Activated T-cell treated with anti-CD3 and anti-CD28 coated beads, Interleukin-2, amount 50 U/mL, for 24 hours (primary cell): Measurements from ENCODE around the gene BIN1.
"Not testable (repeated sequence)": the region's sequence is repeated elsewhere in the genome, so short reads cannot be mapped to it uniquely, and the experiment has no call there.

ENCODE experiments used
- DNase-seq: peaks from one replicate; pipeline ENCODE4 v3.0.0-alpha.2; 2020
- H3K27ac Mint-ChIP-seq: 2 replicates; pipeline ENCODE4 v1.8.0; 2020; ENCODE audit warnings: mild to moderate bottlenecking, mixed read lengths
- H3K27me3 Mint-ChIP-seq: 2 replicates; pipeline ENCODE4 v1.8.0; 2020; ENCODE audit warnings: mixed read lengths
- H3K36me3 Mint-ChIP-seq: 2 replicates; pipeline ENCODE4 v1.8.0; 2020; ENCODE audit warnings: low read depth, mixed read lengths
- H3K4me1 Mint-ChIP-seq: 2 replicates; pipeline ENCODE4 v1.8.0; 2020; ENCODE audit warnings: low read depth, mixed read lengths
- H3K4me3 Mint-ChIP-seq: 2 replicates; pipeline ENCODE4 v1.8.0; 2020; ENCODE audit warnings: mild to moderate bottlenecking, moderate library complexity, mixed read lengths
- H3K9me3 Mint-ChIP-seq: 2 replicates; pipeline ENCODE4 v1.8.0; 2020; ENCODE audit warnings: mixed read lengths

The BIN1 gene

DNA sequence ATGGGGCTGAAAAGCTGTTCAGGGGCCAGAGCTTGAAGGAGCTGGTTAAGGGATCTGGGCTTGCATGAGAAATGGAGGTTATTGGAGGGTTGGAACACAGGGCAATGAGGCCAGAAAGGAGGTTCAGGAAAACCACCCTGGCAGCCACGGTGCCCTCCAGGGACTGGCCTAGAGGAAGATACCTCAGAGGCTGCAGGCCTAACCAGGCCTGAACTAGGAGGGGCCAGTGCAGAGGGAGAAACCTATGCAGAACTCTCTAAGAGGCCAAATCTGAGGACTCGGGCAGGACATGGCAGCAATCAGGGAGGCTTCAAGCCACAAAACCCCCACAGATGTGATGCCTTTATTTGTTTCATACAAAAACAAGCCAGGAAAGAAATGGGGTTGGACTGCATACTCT lies 66.8 kb downstream of the BIN1 start:
- H3K4me1 Mint-ChIP-seq = peaks cover 6% of the 10 kb centered on the region
- no peaks in the 10 kb centered on the region for H3K36me3 Mint-ChIP-seq
- no peak overlapping the region for H3K4me3 Mint-ChIP-seq
- no peaks in the 10 kb centered on the region for H3K27me3 Mint-ChIP-seq
- no peaks in the 10 kb centered on the region for H3K9me3 Mint-ChIP-seq
- DNase-seq = no peak
- no peak overlapping the region for H3K27ac Mint-ChIP-seq

DNA sequence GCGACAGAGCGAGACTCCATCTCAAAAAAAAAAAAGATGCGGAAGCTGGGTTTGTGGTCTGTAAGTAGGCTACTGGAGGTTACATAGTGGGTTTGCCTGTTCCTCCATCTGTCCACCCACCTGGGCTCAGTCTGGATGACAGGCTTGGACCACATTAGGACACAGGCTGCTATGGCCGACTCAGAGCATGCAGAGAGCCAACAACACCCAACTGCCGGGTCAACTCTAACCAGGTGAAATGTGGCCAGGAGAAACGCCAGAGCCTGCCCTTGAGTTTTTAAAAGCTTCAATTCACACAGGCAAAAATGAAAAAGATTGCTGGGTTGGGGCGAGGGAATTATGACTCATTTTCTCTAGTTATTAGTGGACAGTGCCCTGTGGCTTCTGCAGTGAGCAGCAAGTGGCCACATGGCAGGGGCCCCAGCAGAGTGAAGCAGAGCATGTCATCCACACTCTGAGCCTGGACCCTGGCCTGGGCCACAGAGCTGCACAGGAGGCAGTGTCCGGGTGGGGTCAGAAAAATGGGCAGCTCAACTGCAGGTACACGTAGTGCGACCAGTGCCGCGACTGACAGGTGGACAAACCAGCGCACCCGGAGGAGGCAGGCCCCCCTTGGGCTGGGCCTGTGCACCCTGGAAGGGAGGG lies 67.4 kb downstream of the BIN1 start:
- H3K27ac Mint-ChIP-seq = no peak overlapping the region
- no peak overlapping the region for H3K4me3 Mint-ChIP-seq

DNA sequence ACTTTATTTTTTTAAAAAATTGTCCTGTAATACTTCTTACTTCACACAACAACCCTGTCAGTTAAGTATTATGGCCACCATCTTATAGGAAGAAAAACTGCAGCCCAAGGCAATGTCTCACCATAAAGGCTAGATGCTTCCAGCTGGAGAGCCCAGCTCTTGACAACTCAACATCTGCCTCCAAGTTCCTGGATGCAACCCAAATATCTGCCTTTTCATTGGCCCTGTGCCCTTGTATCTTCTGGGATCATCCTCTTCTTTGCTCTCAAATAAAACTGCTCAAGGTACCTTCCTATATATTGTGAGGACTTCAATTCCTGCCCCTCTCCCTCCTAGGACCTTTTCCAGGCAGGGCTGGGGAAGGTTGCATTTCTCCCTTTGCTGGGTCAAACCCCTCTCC lies 69.5 kb downstream of the BIN1 start:
- Mint-ChIP-seq H3K27ac (no peak overlapping the region), H3K4me1 (peaks cover 6% of the 10 kb centered on the region), H3K27me3 (no peaks in the 10 kb centered on the region), H3K36me3 (no peaks in the 10 kb centered on the region), H3K9me3 (no peaks in the 10 kb centered on the region), H3K4me3 (no peak overlapping the region)
- no peak for DNase-seq

More for the DNA sequence above, 67.4 kb downstream of the BIN1 start:
- Mint-ChIP-seq H3K4me1 (peaks cover 6% of the 10 kb centered on the region), H3K36me3 (no peaks in the 10 kb centered on the region), H3K27me3 (no peaks in the 10 kb centered on the region), H3K9me3 (no peaks in the 10 kb centered on the region)
- no peak for DNase-seq

DNA sequence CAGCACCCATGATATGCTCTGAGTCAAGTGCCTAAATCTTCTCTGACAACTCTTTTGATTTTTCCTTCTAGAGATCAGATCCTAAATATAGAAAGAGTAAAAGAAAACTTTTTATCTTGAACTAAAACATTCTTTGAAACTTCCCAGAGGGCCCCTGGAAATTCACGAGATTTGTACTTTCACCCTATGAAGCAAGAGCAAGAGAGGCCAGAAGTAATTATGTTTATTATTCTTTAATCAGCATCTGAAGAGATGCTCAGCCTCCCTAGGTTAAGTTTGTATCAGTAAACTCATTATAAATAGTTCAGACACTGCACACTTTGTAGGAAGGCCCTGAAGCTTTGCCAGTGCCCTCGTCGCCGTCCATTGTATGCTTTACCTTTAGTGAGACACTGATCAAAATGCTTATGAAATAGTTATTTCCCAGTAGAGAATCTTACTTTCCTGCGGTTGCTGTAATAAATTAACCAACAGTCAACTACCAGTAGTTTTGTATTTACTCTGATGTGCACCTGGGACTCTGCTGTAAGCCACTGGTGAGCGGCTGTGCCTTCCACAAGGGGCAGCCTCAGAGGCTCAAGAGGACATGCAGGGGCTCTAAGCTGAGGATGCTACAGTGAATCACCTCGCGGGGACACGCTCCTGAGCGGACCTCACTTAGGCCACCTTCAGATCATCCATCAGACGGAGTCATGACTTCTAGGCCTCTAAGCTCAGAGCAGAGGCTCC lies 71.9 kb downstream of the BIN1 start:
- no peak overlapping the region for H3K4me3 Mint-ChIP-seq
- DNase-seq = no peak
- peaks cover under 1% of the 10 kb centered on the region for H3K27me3 Mint-ChIP-seq
- no peak overlapping the region for H3K27ac Mint-ChIP-seq
- no peaks in the 10 kb centered on the region for H3K9me3 Mint-ChIP-seq
- H3K36me3 Mint-ChIP-seq = no peaks in the 10 kb centered on the region
- peaks cover 6% of the 10 kb centered on the region for H3K4me1 Mint-ChIP-seq

DNA sequence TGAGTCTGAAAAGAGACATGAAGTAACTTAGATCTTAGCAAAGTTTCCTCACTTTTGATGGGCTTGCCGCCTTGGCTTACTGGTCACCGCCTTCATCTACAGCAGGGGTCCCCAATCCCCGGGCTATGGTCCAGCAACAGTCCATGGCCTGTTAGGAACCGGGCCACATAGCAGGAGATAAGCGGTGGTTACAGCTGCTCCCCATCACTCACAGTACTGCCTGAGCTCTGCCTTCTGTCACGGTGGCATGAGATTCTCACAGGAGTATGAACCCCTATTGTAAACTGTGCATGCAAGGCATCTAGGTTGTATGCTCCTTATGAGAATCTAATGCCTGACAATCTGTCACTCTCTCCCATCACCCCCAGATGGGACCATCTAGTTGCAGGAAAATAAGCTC lies 72.9 kb downstream of the BIN1 start:
- peaks cover 3% of the 10 kb centered on the region for H3K27me3 Mint-ChIP-seq
- H3K9me3 Mint-ChIP-seq = no peaks in the 10 kb centered on the region
- no peak overlapping the region for H3K27ac Mint-ChIP-seq
- no peaks in the 10 kb centered on the region for H3K36me3 Mint-ChIP-seq
- no peak overlapping the region for H3K4me3 Mint-ChIP-seq
- no peaks in the 10 kb centered on the region for H3K4me1 Mint-ChIP-seq
- no peak for DNase-seq

DNA sequence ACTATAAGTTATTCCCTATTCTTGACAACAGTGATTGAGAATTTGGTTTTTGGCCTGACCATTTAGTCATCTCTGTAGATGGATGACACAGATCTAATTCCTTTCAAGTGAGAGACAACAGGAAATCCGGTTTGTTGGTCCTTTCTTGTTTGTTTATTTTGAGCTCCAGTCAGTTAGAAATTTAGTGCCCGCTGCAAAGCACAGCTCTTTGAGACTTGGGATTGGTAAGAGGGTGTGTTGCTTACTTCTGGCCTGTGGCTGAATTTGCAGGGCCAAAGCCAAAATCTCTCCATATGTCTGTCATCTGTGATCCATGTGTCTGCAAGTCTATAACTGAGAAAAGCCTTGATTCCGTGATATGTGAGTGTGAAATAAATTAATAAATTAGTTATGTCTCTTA lies 74.3 kb downstream of the BIN1 start:
- no peak overlapping the region for H3K4me3 Mint-ChIP-seq

DNA sequence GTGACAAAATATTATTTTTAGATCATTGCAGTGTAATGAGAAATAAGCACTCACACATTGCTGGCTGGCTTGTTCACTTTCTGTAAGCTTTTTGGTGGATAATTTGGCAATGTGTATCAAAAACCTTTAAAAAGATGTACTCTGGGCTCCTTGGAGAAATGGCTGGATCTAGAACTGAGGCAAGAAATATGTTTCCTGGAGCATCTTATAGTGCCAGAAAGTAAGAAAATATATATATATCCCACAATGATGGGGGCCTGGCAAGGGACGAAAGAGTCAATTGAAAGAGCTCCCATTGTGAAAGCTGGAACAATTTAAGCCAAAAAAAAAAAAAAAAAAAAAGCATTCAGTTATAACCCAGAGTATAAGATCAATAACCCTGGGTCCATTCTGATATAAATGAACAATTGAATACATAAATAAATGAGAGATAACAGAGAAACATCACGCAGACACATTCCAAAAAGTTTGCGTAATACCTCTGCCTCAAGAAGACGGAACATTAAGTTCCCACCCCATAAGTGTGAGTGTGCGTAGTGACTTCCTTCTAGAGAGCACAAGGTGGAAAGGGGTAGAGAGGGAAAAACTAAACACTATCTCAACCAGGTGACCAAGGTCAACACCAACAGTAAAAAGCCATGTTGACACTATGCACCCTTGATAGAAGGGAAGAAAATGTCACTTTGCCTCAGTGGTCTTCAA lies 77.5 kb downstream of the BIN1 start:
- no peak overlapping the region for H3K4me3 Mint-ChIP-seq
- H3K9me3 Mint-ChIP-seq = no peaks in the 10 kb centered on the region
- H3K27ac Mint-ChIP-seq = no peak overlapping the region
- H3K4me1 Mint-ChIP-seq = peaks cover 11% of the 10 kb centered on the region
- H3K27me3 Mint-ChIP-seq = peaks cover 10% of the 10 kb centered on the region
- no peaks in the 10 kb centered on the region for H3K36me3 Mint-ChIP-seq
- DNase-seq = no peak

More for the DNA sequence above, 74.3 kb downstream of the BIN1 start:
- DNase-seq = no peak
- H3K4me1 Mint-ChIP-seq = no peaks in the 10 kb centered on the region
- H3K27ac Mint-ChIP-seq = no peak overlapping the region
- no peaks in the 10 kb centered on the region for H3K9me3 Mint-ChIP-seq
- H3K36me3 Mint-ChIP-seq = no peaks in the 10 kb centered on the region
- peaks cover 7% of the 10 kb centered on the region for H3K27me3 Mint-ChIP-seq

DNA sequence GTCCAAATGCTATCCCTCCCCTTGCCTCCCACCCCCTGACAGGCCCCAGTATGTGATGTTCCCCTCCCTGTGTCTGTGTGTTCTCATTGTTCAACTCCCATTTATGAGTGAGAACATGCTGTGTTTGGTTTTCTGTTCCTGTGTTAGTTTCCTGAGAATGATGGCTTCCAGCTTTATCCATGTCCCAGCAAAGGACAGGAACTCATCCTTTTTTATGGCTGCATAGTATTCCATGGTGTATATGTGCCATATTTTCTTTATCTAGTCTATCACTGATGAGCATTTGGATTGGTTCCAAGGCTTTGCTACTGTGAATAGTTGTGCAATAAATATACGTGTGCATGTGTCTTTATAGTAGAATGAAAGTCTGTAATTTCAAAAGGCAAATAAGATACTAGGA lies 78.2 kb downstream of the BIN1 start:
- not testable (repeated sequence) for H3K9me3 Mint-ChIP-seq, H3K36me3 Mint-ChIP-seq, DNase-seq, H3K4me3 Mint-ChIP-seq, H3K27ac Mint-ChIP-seq
- Mint-ChIP-seq H3K4me1 (peaks cover 13% of the 10 kb centered on the region), H3K27me3 (peaks cover 10% of the 10 kb centered on the region)

DNA sequence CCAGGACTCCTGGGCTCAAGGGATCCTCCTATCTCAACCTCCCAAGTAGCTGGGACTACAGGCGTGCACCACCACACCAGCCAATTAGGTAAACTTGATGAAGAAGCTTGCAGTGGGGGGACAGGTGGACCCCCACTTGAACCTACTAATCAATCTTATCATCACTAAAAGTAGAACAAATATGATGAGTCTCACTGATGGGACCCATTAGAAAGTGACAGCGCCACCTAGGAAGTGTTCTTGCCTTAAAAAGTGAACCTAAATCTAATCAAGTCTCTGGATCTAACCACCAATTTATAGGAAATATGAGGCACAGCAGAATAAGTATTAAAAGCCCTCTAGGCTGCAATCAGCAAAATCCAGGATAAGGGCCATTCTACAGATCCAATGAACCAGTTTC lies 79.2 kb downstream of the BIN1 start:
- peaks cover 2% of the 10 kb centered on the region for H3K9me3 Mint-ChIP-seq
- no peak for DNase-seq
- peaks cover 10% of the 10 kb centered on the region for H3K27me3 Mint-ChIP-seq
- H3K4me3 Mint-ChIP-seq = no peak overlapping the region
- no peak overlapping the region for H3K27ac Mint-ChIP-seq
- no peaks in the 10 kb centered on the region for H3K36me3 Mint-ChIP-seq
- peaks cover 13% of the 10 kb centered on the region for H3K4me1 Mint-ChIP-seq

DNA sequence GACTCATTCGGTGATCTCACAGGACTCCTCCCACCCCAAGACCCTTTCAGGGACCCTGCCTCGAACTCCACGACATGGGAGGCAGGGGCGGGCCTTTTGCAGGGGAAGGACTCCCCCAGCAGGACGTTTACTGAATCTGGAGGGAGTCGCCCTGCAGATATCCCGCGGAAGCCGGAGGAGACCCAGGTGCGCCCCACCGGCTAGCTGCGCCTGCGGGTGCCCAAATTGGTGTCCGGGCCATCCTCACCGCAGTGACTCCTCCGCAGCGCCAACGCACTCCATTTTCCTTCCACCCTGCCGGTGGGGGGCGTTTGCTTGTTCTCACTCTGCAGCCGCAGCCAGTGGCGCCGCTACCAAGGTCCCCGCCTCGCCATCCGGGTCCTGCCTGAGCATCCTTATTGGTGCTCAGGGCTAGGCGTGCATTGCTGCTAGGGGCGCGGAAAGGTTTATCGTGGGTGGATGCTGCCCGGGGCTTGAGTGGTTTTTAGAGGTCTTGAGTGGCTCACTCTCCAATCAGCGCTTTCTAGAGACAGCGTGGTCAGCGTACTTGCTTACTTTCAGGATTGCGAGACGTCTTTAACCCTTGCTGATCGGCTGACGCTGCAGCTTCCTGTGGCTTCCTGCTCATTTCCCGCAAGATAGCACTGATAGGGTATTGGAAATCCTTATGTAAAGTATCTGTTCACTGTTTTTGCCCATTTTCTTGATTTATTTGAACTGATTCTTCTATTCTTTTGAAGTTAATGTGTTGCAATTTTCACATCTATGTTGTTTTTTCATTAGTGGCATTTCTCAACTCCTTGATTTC lies 81.4 kb downstream of the BIN1 start:
- H3K27me3 Mint-ChIP-seq = peaks cover 10% of the 10 kb centered on the region
- peak; percentile 81 for DNase-seq
- peaks cover 13% of the 10 kb centered on the region for H3K4me1 Mint-ChIP-seq
- H3K27ac Mint-ChIP-seq = peak overlapping the region; percentile 79
- H3K9me3 Mint-ChIP-seq = peaks cover 2% of the 10 kb centered on the region
- no peaks in the 10 kb centered on the region for H3K36me3 Mint-ChIP-seq
- peak overlapping the region; percentile 78 for H3K4me3 Mint-ChIP-seq

DNA sequence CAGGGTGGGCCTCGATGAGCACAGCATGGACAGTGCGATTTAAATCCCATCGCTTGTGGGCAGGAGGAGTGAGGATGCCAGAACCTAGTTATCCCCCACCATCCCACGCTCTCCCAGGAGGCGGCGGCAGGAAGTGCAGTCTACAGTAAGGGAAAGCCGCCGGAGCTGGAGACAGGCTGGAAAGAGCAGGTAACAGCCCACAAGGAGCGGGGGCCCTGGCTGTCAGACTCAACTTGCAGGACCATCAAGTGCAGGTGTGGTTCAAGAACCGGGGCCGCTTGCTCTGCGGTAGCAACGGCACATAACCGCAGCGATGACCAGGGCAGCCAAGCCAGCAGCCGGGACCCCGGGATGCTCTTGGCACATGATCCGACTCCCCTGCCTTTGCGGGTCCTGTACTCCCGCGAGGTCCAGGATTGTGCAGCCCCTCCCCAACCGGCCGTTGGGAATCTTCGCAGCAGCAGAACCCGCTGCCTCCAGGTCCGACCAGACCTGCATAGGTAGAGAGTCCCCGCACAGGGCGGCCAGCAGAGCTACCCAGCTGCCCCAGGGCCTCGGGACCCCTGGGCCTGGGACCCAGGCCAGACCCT lies 82.1 kb downstream of the BIN1 start:
- Mint-ChIP-seq H3K27ac (no peak overlapping the region), H3K27me3 (peaks cover 8% of the 10 kb centered on the region), H3K36me3 (no peaks in the 10 kb centered on the region), H3K4me3 (peak overlapping the region; percentile 78), H3K4me1 (peaks cover 13% of the 10 kb centered on the region), H3K9me3 (peaks cover 2% of the 10 kb centered on the region)
- DNase-seq = no peak

DNA sequence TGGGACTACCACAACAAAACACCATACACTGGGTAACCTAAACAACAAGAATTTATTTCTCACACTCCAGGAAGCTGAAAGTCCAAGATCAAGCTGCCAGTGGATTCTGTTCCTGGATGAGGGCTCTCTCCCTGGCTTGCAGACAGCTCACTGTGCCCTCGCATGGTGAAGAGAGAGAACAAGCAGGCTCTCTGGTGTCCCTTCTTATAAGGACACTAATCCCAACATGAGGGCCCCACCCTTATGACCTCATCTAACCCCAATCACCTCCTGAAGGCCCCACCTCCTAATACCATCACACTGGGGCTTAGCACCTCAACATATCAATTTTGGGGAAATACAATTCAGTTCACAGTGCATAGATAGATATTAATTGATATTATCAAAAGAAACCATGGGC lies 83.5 kb downstream of the BIN1 start:
- no peak for DNase-seq
- Mint-ChIP-seq H3K4me1 (peaks cover 13% of the 10 kb centered on the region), H3K36me3 (no peaks in the 10 kb centered on the region), H3K27ac (no peak overlapping the region), H3K4me3 (no peak overlapping the region), H3K9me3 (peaks cover 2% of the 10 kb centered on the region), H3K27me3 (peaks cover 3% of the 10 kb centered on the region)

DNA sequence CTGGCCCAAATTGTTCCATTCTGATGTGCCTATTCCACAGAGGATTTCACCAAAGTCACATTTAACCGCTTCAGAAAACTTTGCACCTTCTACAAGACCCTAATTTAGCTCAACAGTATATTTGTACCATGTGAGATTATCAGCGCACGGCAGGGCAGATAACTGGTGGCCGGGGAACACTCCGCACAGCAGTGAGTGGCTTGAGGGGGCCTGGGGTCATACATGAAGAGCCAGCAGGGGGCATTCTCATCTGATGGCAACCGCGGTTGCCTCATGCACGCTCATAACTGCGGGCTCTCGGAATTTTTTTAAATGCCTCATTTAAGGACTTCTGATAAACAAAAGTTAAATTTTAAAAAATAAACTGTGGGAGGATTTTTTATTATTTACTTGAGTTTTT lies 84.1 kb downstream of the BIN1 start:
- Mint-ChIP-seq H3K4me1 (peaks cover 13% of the 10 kb centered on the region), H3K36me3 (no peaks in the 10 kb centered on the region), H3K4me3 (no peak overlapping the region), H3K9me3 (peaks cover 2% of the 10 kb centered on the region), H3K27ac (no peak overlapping the region), H3K27me3 (peaks cover 3% of the 10 kb centered on the region)
- DNase-seq = no peak

DNA sequence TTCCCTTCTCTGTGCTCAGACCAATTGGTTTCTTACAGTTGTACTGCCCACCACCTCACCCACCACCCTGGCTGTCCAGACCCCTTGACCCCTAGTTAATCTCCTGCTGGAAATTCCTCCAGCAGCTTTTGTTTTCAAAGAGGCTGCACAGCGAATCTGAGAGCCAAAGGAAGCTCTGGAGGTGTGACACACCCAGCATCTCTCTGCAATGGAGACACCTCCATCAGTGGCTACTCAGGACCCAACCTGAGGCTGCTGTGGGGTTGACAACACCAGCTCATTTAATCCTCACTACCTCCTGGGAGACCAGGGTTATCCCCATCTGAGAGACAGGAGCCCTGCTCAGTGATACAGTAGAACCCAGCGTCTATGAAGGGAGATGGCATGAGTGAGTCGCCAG lies 86.4 kb downstream of the BIN1 start:
- Mint-ChIP-seq H3K9me3 (peaks cover 2% of the 10 kb centered on the region), H3K4me3 (no peak overlapping the region), H3K27ac (no peak overlapping the region), H3K27me3 (no peaks in the 10 kb centered on the region), H3K4me1 (peaks cover 5% of the 10 kb centered on the region), H3K36me3 (no peaks in the 10 kb centered on the region)
- DNase-seq = no peak
